Choroid plexus epithelial cell (primary cell): ENCODE results near the gene CREB5.
A peak's percentile ranks its signal among the peaks of the same experiment; 100 is the strongest.

Experiments used
- DNase-seq: peaks from one replicate; pipeline ENCODE4 v3.0.0-alpha.2; 2010; ENCODE audit warnings: low read depth
- H3K4me3 ChIP-seq: 2 replicates; pipeline ENCODE4 v1.5.1; 2011; ENCODE audit warnings: low read depth, mild to moderate bottlenecking, control low read depth, low read length, moderate library complexity
- CTCF ChIP-seq: conservative IDR thresholded peaks from 2 replicates; pipeline ENCODE4 v1.5.1; 2011; ENCODE audit warnings: low read depth, mild to moderate bottlenecking, control low read depth, inconsistent platforms, low read length, moderate library complexity

Gene CREB5

DNA sequence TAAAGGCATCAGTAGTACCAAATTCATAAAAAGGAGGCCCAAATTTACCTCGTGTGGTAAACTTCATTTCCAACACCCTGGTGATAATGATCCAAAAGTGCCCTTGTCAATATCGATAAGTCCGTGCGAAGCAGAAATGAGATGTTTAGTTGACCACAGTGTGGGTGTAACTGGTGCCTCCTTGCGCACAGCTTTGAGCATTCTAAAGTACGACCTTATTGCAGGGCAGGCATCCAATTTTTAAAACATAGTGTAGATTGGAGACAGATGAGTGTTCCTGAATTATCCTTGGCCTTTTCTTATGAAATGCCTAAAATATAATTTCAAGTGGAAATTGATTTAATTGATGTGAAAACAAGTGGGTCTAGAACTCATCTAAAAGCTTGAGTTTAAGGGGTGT, 297.4 kb downstream of the CREB5 start:
- DNase-seq = no peak

DNA sequence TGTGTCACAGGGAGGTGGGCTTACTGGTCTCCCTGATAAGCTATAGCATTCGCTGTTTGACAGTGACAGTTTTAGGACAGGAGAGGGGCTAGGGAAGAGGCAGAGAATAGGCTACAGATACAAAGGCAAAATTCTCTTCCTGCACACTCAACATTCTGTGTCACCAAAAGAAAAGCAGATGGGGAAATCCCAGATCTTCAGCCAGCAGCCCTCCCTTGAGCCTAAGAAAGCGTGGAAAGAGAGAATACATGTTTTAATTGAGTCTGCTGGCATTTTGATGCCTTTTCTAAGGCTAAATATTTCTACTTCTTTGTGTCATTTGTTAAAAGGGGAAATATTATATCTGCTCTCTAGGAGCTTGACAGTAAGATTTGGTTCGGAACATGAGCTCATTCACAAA, 298.8 kb downstream of the CREB5 start:
- no peak for TF ChIP-seq CTCF
- H3K4me3 ChIP-seq = no peak overlapping the region
- no peak for DNase-seq

More for the DNA sequence above, 297.4 kb downstream of the CREB5 start:
- no peak overlapping the region for H3K4me3 ChIP-seq
- TF ChIP-seq CTCF = no peak

DNA sequence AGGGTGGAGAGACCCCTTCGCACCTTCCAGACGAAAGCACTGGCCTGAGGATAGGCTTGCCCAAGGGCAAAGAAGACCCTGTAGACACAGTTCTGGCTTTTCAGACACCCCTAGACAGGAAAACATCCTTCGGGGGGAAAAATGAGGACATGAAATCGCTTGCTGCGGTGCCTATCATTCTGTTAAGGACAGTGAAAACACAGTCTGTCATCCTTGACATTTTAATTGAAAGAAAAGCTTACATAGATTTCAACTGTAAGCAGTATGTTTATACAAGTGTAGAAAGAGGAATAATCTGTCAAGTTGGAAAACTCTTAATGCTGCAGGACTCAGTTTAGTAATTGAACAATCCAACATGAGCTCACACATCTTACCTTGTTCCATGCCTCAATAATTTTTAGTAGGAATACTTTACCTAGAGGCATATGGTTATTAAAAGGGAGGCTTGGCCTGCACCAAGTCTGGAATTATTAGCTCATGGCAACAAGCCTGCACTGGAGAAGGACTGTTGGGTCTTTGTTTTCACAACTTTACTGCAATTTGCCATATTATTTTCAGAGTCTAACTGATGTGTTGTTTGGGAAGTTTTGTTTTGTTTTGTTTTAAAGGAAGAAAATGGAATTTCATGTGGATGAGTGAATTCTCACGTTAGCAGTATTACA, 302.3 kb downstream of the CREB5 start:
- no peak overlapping the region for H3K4me3 ChIP-seq
- no peak for TF ChIP-seq CTCF
- no peak for DNase-seq

GRCh38 chr7:28717445-28718054, 305.2 kb downstream of the CREB5 start:
- TF ChIP-seq CTCF = no peak
- H3K4me3 ChIP-seq = no peak overlapping the region
- DNase-seq = no peak

DNA sequence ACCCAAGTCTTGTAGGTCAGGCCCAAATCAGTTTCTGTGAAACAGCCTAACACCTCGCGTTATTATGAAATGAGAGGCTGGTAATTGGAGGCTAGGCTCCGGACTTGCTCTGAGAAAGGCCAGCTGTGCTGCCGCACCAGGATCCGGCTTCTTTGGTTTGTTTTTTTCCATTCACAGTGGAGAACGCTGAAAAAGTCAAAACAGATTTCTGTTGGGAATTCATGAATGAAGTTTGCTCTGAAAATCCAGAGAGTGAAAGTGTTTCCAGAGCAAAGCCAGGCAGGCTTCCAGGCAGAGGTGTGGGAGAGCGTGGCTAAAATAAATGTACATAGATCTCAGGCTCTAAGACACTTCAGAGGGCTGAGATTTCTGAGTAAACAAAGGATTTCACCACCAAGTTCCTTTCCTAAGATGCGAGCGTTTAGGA, 305.8 kb downstream of the CREB5 start:
- no peak for TF ChIP-seq CTCF
- H3K4me3 ChIP-seq = no peak overlapping the region
- DNase-seq = peak; percentile 11

DNA sequence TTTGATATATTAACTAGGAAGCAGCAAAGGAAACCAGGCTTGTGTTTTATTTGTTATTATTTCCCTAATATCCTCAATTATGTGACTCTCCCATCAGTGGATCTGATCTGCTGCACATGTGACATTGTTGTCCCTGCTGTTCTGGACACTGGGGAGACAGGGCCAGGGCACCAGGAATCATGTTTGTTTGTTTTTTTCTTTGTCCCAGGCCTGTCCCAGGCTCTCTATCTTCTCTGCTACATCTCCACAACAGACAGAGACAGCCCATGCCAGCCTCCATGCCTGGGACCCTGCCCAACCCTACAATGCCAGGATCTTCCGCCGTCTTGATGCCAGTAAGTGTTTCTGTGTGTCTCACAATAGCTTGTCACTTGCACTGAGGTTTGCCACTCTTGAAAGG, 306.2 kb downstream of the CREB5 start:
- no peak overlapping the region for H3K4me3 ChIP-seq
- DNase-seq = no peak
- TF ChIP-seq CTCF = no peak

DNA sequence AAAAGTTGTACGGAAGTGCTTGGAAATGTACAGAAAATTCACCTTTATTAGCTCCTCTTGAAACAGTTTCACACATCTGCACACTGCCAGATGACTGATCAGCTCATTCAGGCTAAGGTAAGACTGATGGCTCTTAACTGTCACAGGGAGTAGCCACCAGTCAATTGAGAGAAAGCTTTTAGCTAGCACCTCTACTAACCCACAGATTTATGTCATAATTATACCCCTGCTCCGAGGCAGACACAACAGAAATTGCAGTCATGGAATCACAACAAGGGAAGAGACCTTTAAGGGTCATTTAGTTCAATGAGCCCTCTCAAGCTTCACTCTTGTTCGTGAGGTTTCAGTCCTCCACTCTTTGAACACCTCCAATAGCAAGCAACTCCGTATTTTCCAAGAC, 310.4 kb downstream of the CREB5 start:
- TF ChIP-seq CTCF = no peak
- no peak overlapping the region for H3K4me3 ChIP-seq
- no peak for DNase-seq
